ENCODE measurements around the gene CLEC18B. TPM values are rescaled to one million over a fixed set of nuclear protein-coding genes. Genes with fewer than 3 reads are reported as not detected.
"Not testable (repeated sequence)": the region's sequence is repeated elsewhere in the genome, so short reads cannot be mapped to it uniquely, and the experiment has no call there.

Gene CLEC18B
- total RNA-seq (2014; rRNA removed; shearing (Covaris generic)), result 0.20 and 0.94 TPM in 2 replicates

GRCh38 chr16:74420612-74421481, at the start of gene CLEC18B:
Gene CLEC18B, minus strand, starts transcription at chr16:74421478. Its CDS starts 208 bp downstream, at chr16:74421270.
- not testable (repeated sequence) for DNase-seq (ENCODE audit: low spot score)

GRCh38 chr16:74469946-74470478, 48.7 kb upstream of the CLEC18B start:
- DNase-seq (ENCODE audit: low spot score), result no peak

GRCh38 chr16:74468807-74469525, 47.7 kb upstream of the CLEC18B start:
- DNase-seq (ENCODE audit: low spot score), result no peak

- DNase-seq (ENCODE audit: low spot score), result no peak
These were observed 45.6 kb upstream of the CLEC18B start for GRCh38 chr16:74466872-74467271.

- no peak for DNase-seq (ENCODE audit: low spot score)
These were observed 44.8 kb upstream of the CLEC18B start for GRCh38 chr16:74465851-74466685.

GRCh38 chr16:74465281-74465680, 44.0 kb upstream of the CLEC18B start:
- no peak for DNase-seq (ENCODE audit: low spot score)

- no peak for DNase-seq (ENCODE audit: low spot score)
These were observed 42.6 kb upstream of the CLEC18B start for GRCh38 chr16:74463888-74464287.

GRCh38 chr16:74462361-74462760, 41.1 kb upstream of the CLEC18B start:
- DNase-seq (ENCODE audit: low spot score), result no peak

GRCh38 chr16:74461826-74462225, 40.5 kb upstream of the CLEC18B start:
- no peak for DNase-seq (ENCODE audit: low spot score)

GRCh38 chr16:74460542-74460941, 39.3 kb upstream of the CLEC18B start:
- DNase-seq (ENCODE audit: low spot score), result no peak

GRCh38 chr16:74456290-74456625, 35.0 kb upstream of the CLEC18B start:
- no peak for DNase-seq (ENCODE audit: low spot score)

- no peak for DNase-seq (ENCODE audit: low spot score)
These were observed 34.5 kb upstream of the CLEC18B start for GRCh38 chr16:74455619-74456289.

- DNase-seq (ENCODE audit: low spot score), result no peak
These were observed 33.9 kb upstream of the CLEC18B start for GRCh38 chr16:74455213-74455612.

GRCh38 chr16:74451951-74452758, 30.9 kb upstream of the CLEC18B start:
- no peak for DNase-seq (ENCODE audit: low spot score)

- no peak for DNase-seq (ENCODE audit: low spot score)
These were observed 29.9 kb upstream of the CLEC18B start for GRCh38 chr16:74450967-74451760.

GRCh38 chr16:74450236-74450635, 29.0 kb upstream of the CLEC18B start:
- DNase-seq (ENCODE audit: low spot score), result no peak

GRCh38 chr16:74449470-74449869, 28.2 kb upstream of the CLEC18B start:
- DNase-seq (ENCODE audit: low spot score), result peak; percentile 35

- DNase-seq (ENCODE audit: low spot score), result peak; percentile 72
These were observed 27.7 kb upstream of the CLEC18B start for GRCh38 chr16:74448990-74449389.

- no peak for DNase-seq (ENCODE audit: low spot score)
These were observed 26.3 kb upstream of the CLEC18B start for GRCh38 chr16:74447578-74447977.
